GM12864 (cell line): ENCODE measurements around the gene CREBL2.
"Not testable (repeated sequence)": the region's sequence is repeated elsewhere in the genome, so short reads cannot be mapped to it uniquely, and the experiment has no call there.

ENCODE experiments used
- DNase-seq: peaks from one replicate; pipeline ENCODE4 v3.0.0-alpha.2; 2011; ENCODE audit warnings: low read depth
- H3K4me3 ChIP-seq: 2 replicates; pipeline ENCODE4 v1.5.1; 2011; ENCODE audit warnings: mild to moderate bottlenecking, low read depth, low read length, control low read depth
- CTCF ChIP-seq: IDR thresholded peaks from 2 replicates; pipeline ENCODE4 v1.5.1; 2011; ENCODE audit warnings: low read depth, mild to moderate bottlenecking, moderate library complexity, low read length, control low read depth, inconsistent platforms; ENCODE audit errors: missing control alignments

The CREBL2 gene

DNA sequence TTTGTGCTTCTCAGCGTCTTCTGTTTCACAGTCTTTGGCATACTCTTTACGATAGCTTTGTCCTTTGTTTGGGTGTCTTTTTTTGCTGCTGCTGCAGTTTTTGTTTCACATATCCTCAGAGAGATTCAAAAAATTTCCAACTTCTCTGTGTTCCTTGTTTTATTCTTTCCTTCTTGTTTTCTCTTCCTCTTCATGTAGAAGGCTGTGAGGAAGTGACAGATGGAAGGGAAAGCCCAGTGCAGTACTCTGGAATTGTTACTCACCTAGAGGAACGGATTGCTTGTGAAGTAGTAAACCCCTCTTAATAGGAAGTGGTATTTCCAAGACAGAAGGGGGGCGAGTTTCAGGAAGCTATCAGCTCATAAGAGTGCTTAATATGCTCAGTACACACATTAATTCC lies 1.7 kb downstream of the CREBL2 start:
- no peak for TF ChIP-seq CTCF
- H3K4me3 ChIP-seq: no peak overlapping the region
- DNase-seq: no peak

DNA sequence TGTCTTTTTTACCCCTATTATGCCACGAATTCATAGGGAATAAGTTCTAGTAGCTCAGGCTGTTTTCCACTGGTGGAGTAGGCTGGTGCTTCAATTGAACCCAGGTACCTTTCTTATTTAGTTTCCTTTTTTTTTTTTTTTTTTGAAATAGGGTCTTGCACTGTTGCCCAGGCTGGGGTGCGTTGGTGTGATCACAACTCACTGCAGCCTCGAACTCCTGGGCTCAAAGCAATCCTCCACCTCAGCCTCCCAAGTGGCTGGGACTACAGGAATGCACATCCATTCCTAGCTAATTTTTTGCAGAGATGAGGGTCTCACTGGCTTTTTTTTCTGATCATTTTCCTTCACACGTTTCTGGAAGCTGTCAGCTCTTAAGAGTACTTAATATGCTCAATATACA lies 2.7 kb downstream of the CREBL2 start:
- H3K4me3 ChIP-seq: no peak overlapping the region
- TF ChIP-seq CTCF: no peak
- DNase-seq: no peak

GRCh38 chr12:12616512-12617310 lies 5.0 kb downstream of the CREBL2 start:
- H3K4me3 ChIP-seq: no peak overlapping the region
- DNase-seq: no peak
- TF ChIP-seq CTCF: no peak

GRCh38 chr12:12618064-12618463 lies 6.4 kb downstream of the CREBL2 start:
- not testable (repeated sequence) for H3K4me3 ChIP-seq, DNase-seq

GRCh38 chr12:12620730-12621315 lies 9.1 kb downstream of the CREBL2 start:
- H3K4me3 ChIP-seq: no peak overlapping the region
- DNase-seq: no peak
- TF ChIP-seq CTCF: no peak

- no peak overlapping the region for H3K4me3 ChIP-seq
- TF ChIP-seq CTCF: no peak
- no peak for DNase-seq
These were observed 10.7 kb downstream of the CREBL2 start for GRCh38 chr12:12622418-12622817.

- no peak for TF ChIP-seq CTCF
- no peak overlapping the region for H3K4me3 ChIP-seq
These were observed 12.9 kb downstream of the CREBL2 start for GRCh38 chr12:12624498-12624992.

More at GRCh38 chr12:12624498-12624992, 12.9 kb downstream of the CREBL2 start:
- DNase-seq: no peak
